Astrocyte of the cerebellum (primary cell): Measurements from ENCODE around the gene AP3S1.

Source experiments
- DNase-seq: peaks from one replicate; pipeline ENCODE4 v3.0.0-alpha.2; 2011; ENCODE audit warnings: low read depth
- H3K4me3 ChIP-seq: 2 replicates; pipeline ENCODE4 v1.5.1; 2011; ENCODE audit warnings: mild to moderate bottlenecking, low read depth, low read length, moderate library complexity
- in situ Hi-C: cut with HindIII; loops from 2 replicates; pipeline ENCODE4 v1.10.0; 2017; ENCODE audit warnings: low sequenced_read_pairs
- TF ChIP-seq, protein P1 (sequence below): IDR thresholded peaks from 2 replicates; pipeline ENCODE4 v1.5.1; 2012; ENCODE audit warnings: low read length, low read depth, moderate library complexity, mild to moderate bottlenecking; ENCODE audit errors: missing control alignments

AP3S1 gene

DNA sequence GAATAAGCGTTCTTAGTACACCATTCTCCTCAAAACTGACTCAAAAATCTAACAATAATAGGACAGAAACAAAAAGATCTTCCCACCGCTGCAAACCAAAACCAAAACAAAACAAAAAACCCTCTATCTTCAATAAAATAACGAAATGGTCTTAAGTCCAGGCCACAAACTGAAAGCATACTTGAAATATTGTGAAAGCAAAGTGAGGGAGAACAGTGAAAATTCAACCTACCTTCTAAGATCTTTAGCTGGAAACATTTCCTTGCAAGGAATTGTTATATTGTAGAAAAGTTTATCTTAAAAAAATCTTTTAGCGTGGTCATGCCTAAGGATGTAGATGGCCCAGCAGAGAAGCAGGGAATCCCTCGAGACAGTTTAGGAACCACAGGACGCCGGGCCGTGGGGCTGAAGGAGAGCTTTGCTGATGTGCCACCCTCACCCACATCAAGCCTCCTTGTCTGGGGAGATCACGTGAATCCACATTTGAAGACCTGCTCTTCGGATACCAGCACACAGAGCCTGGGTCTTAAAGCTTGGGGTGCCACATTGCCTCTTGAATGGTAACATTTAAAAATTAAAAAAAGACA, 92.7 kb downstream of the AP3S1 start:
- H3K4me3 ChIP-seq: no peak overlapping the region
- TF ChIP-seq, protein P1, sequence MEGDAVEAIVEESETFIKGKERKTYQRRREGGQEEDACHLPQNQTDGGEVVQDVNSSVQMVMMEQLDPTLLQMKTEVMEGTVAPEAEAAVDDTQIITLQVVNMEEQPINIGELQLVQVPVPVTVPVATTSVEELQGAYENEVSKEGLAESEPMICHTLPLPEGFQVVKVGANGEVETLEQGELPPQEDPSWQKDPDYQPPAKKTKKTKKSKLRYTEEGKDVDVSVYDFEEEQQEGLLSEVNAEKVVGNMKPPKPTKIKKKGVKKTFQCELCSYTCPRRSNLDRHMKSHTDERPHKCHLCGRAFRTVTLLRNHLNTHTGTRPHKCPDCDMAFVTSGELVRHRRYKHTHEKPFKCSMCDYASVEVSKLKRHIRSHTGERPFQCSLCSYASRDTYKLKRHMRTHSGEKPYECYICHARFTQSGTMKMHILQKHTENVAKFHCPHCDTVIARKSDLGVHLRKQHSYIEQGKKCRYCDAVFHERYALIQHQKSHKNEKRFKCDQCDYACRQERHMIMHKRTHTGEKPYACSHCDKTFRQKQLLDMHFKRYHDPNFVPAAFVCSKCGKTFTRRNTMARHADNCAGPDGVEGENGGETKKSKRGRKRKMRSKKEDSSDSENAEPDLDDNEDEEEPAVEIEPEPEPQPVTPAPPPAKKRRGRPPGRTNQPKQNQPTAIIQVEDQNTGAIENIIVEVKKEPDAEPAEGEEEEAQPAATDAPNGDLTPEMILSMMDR: no peak
- in situ Hi-C loops: no loop called here
- DNase-seq: no peak

DNA sequence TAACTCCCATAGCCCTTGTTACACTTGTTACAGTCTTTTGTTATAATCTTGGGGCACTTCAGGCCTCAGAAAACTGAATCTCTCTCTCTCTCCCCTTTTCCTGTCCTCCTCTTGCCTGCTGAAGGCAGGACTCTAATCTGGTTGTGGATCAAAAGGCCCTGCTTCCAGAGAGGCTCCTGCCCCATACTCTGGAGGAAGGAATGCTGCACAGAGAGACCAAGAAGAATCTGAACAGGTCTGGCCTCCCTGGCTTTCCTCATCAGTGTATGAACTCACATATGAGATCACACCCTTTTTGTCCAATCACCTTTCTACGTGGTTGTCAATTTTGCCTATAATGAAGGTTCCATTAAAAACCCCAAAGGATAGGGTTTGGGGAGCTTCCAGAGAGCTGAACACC, 94.3 kb downstream of the AP3S1 start:
- DNase-seq: no peak
- in situ Hi-C loops: no loop called here
- TF ChIP-seq, protein P1: no peak
- H3K4me3 ChIP-seq: no peak overlapping the region

DNA sequence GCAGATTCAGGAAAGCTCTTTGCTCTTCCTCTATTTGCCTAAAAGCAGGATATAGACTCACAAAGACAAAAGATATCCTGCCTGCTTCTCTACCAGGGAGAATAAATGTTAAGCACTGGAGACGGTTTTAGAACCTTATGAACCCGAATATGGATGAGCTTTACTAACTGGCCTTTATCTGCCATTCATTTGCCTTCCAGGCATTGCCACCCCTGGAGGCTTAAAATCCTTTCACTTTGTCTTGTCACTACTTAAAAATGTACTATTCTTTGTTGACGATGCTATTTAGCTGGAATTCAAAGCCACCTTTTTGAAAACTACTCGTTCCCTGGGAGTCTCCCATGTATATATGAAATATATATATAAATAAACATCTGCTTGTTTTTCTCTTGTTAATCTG, 97.3 kb downstream of the AP3S1 start:
- in situ Hi-C loops: no loop called here
- TF ChIP-seq, protein P1: no peak
- H3K4me3 ChIP-seq: no peak overlapping the region
- DNase-seq: no peak

DNA sequence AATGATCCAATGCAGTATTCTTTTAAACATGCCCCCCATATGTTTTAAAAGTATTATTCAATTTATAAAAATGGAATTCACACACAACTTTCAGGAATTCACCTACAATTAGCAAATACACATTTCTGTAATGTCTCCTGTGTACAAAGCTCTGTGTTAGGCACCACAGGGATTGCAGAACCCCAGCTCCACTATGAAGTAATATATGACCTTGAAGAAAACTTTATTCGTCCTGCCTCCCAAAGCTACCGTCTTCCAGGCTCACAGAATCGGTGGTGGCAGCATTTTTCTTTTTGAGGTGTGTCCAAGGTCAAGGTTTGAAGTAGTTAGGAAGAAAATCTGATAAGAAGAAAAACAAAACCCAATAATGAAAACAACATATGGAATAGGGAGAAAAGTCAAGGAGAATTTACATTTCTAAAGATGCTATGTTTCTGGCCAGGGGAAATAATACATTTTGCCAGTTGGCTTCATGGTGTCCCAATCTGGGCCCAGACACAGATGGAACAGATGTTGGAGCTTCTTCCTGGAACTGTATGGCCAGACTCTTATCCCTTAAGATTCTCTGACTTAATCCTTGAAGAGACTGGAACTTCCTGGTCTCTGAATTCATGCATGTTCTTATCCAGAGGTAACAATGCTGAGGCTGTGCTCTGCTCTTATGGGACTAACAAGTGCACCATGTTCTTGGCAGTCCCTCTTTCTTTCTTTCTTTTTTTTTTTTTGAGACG, 98.5 kb downstream of the AP3S1 start:
- DNase-seq: no peak
- TF ChIP-seq, protein P1: no peak
- in situ Hi-C loops: no loop called here
- no peak overlapping the region for H3K4me3 ChIP-seq

DNA sequence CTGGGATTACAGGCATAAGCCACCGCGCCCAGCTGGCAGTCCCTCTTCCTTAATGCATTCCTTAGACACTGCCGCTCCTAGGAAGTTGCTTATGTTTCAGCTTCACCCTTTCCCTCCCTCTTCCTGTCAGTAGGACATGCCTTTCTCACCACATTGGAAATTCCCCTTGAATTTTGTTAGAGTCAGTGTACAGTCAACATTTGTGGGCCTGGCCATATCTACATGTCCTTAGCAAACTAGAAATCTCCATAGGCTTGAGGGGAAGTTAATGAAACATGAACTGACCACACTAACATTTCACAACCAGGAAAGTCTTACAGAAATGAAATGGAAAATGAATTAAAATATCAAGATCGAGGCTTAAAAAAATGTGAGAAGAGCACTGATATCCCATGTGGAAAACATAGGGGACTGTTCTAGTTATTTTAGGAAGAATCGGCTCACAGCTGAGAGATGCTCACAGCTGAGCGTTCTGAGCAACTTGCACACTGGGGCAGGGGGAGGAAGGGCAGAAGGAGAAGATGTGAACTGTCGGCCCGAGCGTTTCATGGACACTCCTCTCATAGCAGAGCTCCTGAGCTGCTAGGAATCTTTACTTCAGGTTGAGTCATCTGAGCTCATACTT, 99.4 kb downstream of the AP3S1 start:
- no peak overlapping the region for H3K4me3 ChIP-seq
- TF ChIP-seq, protein P1: no peak
- DNase-seq: peak; percentile 72
- in situ Hi-C loops: no loop called here

DNA sequence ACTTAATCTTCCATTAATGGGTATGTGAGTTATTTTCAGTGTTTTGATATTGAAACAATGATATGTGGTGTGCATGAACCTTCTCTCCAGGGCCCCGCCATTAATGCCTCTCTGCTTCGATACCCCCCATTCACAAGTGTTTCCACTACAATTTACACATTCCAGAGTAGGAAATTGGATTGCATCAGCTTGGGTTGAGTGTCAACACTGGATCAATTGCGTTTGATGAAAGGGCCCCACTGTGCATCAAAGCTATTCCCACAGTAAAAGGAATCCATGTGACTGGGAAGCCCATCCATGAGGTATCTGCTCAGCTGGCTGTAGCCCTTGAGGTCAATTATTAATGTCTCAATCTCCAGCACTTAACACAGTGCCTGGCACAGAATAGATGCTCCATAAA, 102.8 kb downstream of the AP3S1 start:
- DNase-seq: no peak
- TF ChIP-seq, protein P1: no peak
- in situ Hi-C loops: no loop called here
- H3K4me3 ChIP-seq: no peak overlapping the region
